Measurements from ENCODE around the gene FHIT.

- TF ChIP-seq CTCF (IDR thresholded peaks at IDR 0.05) (no peak), EP300 (IDR thresholded peaks at IDR 0.05) (no peak)
These were observed 26.4 kb downstream of the FHIT start for GRCh38 chr3:61224823-61225222.
